Measurements from ENCODE around the gene RAB21. TPM values are rescaled to one million over a fixed set of nuclear protein-coding genes. Genes with fewer than 3 reads are reported as not detected.
"Not testable (repeated sequence)": the region's sequence is repeated elsewhere in the genome, so short reads cannot be mapped to it uniquely, and the experiment has no call there.

Gene RAB21
- total and polyA plus RNA-seq, 2 donors (not counting 1 experiment from before 2014, with no cell fraction given), result 11.4 to 27.4 TPM

- Histone ChIP-seq H3K4me3 (replicated peaks in 1 of 4; ENCODE audit: control extremely low read depth in 1 of 4, insufficient read depth in 1 of 4, low read depth in 3 of 4, low read length in 4 of 4) (no peak overlapping the region), H2AFZ (ENCODE audit: low read length) (no peak overlapping the region), H3K4me1 (ENCODE audit: control insufficient read depth, extremely low read depth, insufficient read depth, low read length) (no peaks in the 10 kb centered on the region), H4K20me1 (ENCODE audit: control insufficient read depth, extremely low read depth, insufficient read depth, low read length) (no peaks in the 10 kb centered on the region), H3K9me3 (ENCODE audit: control insufficient read depth, insufficient read depth, low read depth, low read length) (no peaks in the 10 kb centered on the region), H3K36me3 (ENCODE audit: control insufficient read depth, insufficient read depth, low read length) (no peaks in the 10 kb centered on the region), H3K27ac (ENCODE audit: insufficient read depth, low read length) (no peak overlapping the region), H3K4me2 (ENCODE audit: extremely low read depth, insufficient read depth, low read length) (no peak overlapping the region), H3K9ac (ENCODE audit: insufficient read depth, low read length) (no peak overlapping the region), H3K79me2 (ENCODE audit: control insufficient read depth, insufficient read depth, low read length) (no peaks in the 10 kb centered on the region), H3K27me3 (ENCODE audit: control insufficient read depth, insufficient read depth, low read length) (no peaks in the 10 kb centered on the region)
- TF ChIP-seq CTCF (conservative IDR thresholded peaks at IDR 0.05 in 1 of 2, IDR thresholded peaks at IDR 0.05 in 1 of 2; ENCODE audit: low read depth in 1 of 2, low read length in 2 of 2) (no peak), EZH2 (IDR thresholded peaks at IDR 0.05; ENCODE audit: low read length, missing control alignments) (no peak)
- peak in 1 of 2 donors; percentile 0 for DNase-seq (ENCODE audit: low read depth in 2 of 2)
These were observed 49.8 kb downstream of the RAB21 start for GRCh38 chr12:71804505-71804904.

- no peak for DNase-seq (ENCODE audit: low read depth in 2 of 2)
- no peak for TF ChIP-seq EZH2 (IDR thresholded peaks at IDR 0.05; ENCODE audit: low read length, missing control alignments)
- TF ChIP-seq CTCF (conservative IDR thresholded peaks at IDR 0.05 in 1 of 2, IDR thresholded peaks at IDR 0.05 in 1 of 2; ENCODE audit: low read depth in 1 of 2, low read length in 2 of 2), result no peak
- H2AFZ ChIP-seq (ENCODE audit: low read length), result no peak overlapping the region
These were observed 56.3 kb downstream of the RAB21 start for GRCh38 chr12:71810921-71811320.

GRCh38 chr12:71815242-71815641 is 60.6 kb downstream of the RAB21 start:
- not testable (repeated sequence) for H2AFZ ChIP-seq (ENCODE audit: low read length); H3K4me2 ChIP-seq (ENCODE audit: extremely low read depth, insufficient read depth, low read length); H3K4me1 ChIP-seq (ENCODE audit: control insufficient read depth, extremely low read depth, insufficient read depth, low read length); H4K20me1 ChIP-seq (ENCODE audit: control insufficient read depth, extremely low read depth, insufficient read depth, low read length); H3K27ac ChIP-seq (ENCODE audit: insufficient read depth, low read length); H3K4me3 ChIP-seq (replicated peaks in 1 of 4; ENCODE audit: control extremely low read depth in 1 of 4, insufficient read depth in 1 of 4, low read depth in 3 of 4, low read length in 4 of 4); H3K36me3 ChIP-seq (ENCODE audit: control insufficient read depth, insufficient read depth, low read length); H3K79me2 ChIP-seq (ENCODE audit: control insufficient read depth, insufficient read depth, low read length); H3K9ac ChIP-seq (ENCODE audit: insufficient read depth, low read length); H3K9me3 ChIP-seq (ENCODE audit: control insufficient read depth, insufficient read depth, low read depth, low read length); DNase-seq (ENCODE audit: low read depth in 2 of 2); H3K27me3 ChIP-seq (ENCODE audit: control insufficient read depth, insufficient read depth, low read length)

More at GRCh38 chr12:71810921-71811320, 56.3 kb downstream of the RAB21 start:
- no peak overlapping the region for H3K4me3 ChIP-seq (replicated peaks in 1 of 4; ENCODE audit: control extremely low read depth in 1 of 4, insufficient read depth in 1 of 4, low read depth in 3 of 4, low read length in 4 of 4)
- no peak overlapping the region for H3K9ac ChIP-seq (ENCODE audit: insufficient read depth, low read length)
- no peak overlapping the region for H3K4me2 ChIP-seq (ENCODE audit: extremely low read depth, insufficient read depth, low read length)
- no peaks in the 10 kb centered on the region for H3K27me3 ChIP-seq (ENCODE audit: control insufficient read depth, insufficient read depth, low read length)
- no peaks in the 10 kb centered on the region for H3K79me2 ChIP-seq (ENCODE audit: control insufficient read depth, insufficient read depth, low read length)
- no peaks in the 10 kb centered on the region for H4K20me1 ChIP-seq (ENCODE audit: control insufficient read depth, extremely low read depth, insufficient read depth, low read length)
- no peaks in the 10 kb centered on the region for H3K36me3 ChIP-seq (ENCODE audit: control insufficient read depth, insufficient read depth, low read length)
- H3K27ac ChIP-seq (ENCODE audit: insufficient read depth, low read length), result no peak overlapping the region
- no peaks in the 10 kb centered on the region for H3K9me3 ChIP-seq (ENCODE audit: control insufficient read depth, insufficient read depth, low read depth, low read length)
- H3K4me1 ChIP-seq (ENCODE audit: control insufficient read depth, extremely low read depth, insufficient read depth, low read length), result no peaks in the 10 kb centered on the region

- not testable (repeated sequence) for H3K27ac ChIP-seq (ENCODE audit: insufficient read depth, low read length)
These were observed 67.4 kb downstream of the RAB21 start for GRCh38 chr12:71822088-71822487.

More at GRCh38 chr12:71822088-71822487, 67.4 kb downstream of the RAB21 start:
- not testable (repeated sequence) for H4K20me1 ChIP-seq (ENCODE audit: control insufficient read depth, extremely low read depth, insufficient read depth, low read length); H3K4me1 ChIP-seq (ENCODE audit: control insufficient read depth, extremely low read depth, insufficient read depth, low read length); H3K36me3 ChIP-seq (ENCODE audit: control insufficient read depth, insufficient read depth, low read length); H3K9ac ChIP-seq (ENCODE audit: insufficient read depth, low read length); H2AFZ ChIP-seq (ENCODE audit: low read length); H3K4me2 ChIP-seq (ENCODE audit: extremely low read depth, insufficient read depth, low read length); H3K27me3 ChIP-seq (ENCODE audit: control insufficient read depth, insufficient read depth, low read length); H3K4me3 ChIP-seq (replicated peaks in 1 of 4; ENCODE audit: control extremely low read depth in 1 of 4, insufficient read depth in 1 of 4, low read depth in 3 of 4, low read length in 4 of 4); H3K9me3 ChIP-seq (ENCODE audit: control insufficient read depth, insufficient read depth, low read depth, low read length); DNase-seq (ENCODE audit: low read depth in 2 of 2); H3K79me2 ChIP-seq (ENCODE audit: control insufficient read depth, insufficient read depth, low read length)

Data from fibroblast of lung (primary cell).